Prostate gland (tissue), 2 donors: ENCODE data around the gene TMX3. TPM values are rescaled to one million over a fixed set of nuclear protein-coding genes. Genes with fewer than 3 reads are reported as not detected.

Experiments
- DNase-seq: peaks from one replicate; pipeline ENCODE4 v3.0.0-alpha.2; 2019; ENCODE audit warnings: low spot score
- H3K27ac ChIP-seq, 2 donors: fragments of 200-600 bp; sonication (generic); 2 replicates each; pipeline ENCODE4 v1.5.1; 2017 to 2019
- H3K27me3 ChIP-seq: fragments of 200-600 bp; sonication (generic); replicated peaks from 2 replicates; pipeline ENCODE4 v1.5.1; 2019; ENCODE audit not compliant: insufficient read depth
- H3K36me3 ChIP-seq, 2 donors: fragments of 200-600 bp; sonication (generic); 1 replicate in 1 of 2; 2 replicates in 1 of 2; pipeline versions ENCODE4 v1.5.1 to v1.8.1; 2017 to 2019
- H3K4me1 ChIP-seq: fragments of 200-600 bp; sonication (generic); replicated peaks from 2 replicates; pipeline ENCODE4 v1.5.1; 2019
- H3K4me3 ChIP-seq, 2 donors: fragments of 200-600 bp; sonication (generic); 2 replicates each; pipeline ENCODE4 v1.5.1; 2017 to 2019
- H3K9me3 ChIP-seq: fragments of 200-600 bp; sonication (generic); 2 replicates; pipeline ENCODE4 v1.5.1; 2017
- CTCF ChIP-seq, 4 experiments: fragments of 200-600 bp in 2 of 4; fragments of 450-650 bp in 2 of 4; sonication (generic) in 2 of 4; IDR thresholded peaks; 1 replicate in 3 of 4; 2 replicates in 1 of 4; pipeline ENCODE4 v1.5.1; 2016 to 2019; ENCODE audit warnings: antibody characterized with exemption in 4 of 4, mild to moderate bottlenecking in 2 of 4, moderate library complexity in 2 of 4
- POLR2A ChIP-seq: fragments of 450-650 bp; IDR thresholded peaks from one replicate; pipeline ENCODE4 v1.6.1; 2016; ENCODE audit warnings: antibody characterized with exemption, mild to moderate bottlenecking
- POLR2AphosphoS5 ChIP-seq: sonication (generic); formaldehyde crosslinking; IDR thresholded peaks from one replicate; pipeline ENCODE4 v1.6.1; 2017; ENCODE audit warnings: antibody characterized with exemption
- WGBS: methylation state at CpG from one replicate; pipeline ENCODE4 v1.1.5; 2018; 5-methylcytosine and 5-hydroxymethylcytosine counted together
- intact Hi-C: fragments of 100-400 bp; cut with DNase I; formaldehyde crosslinking; loops from one replicate; pipeline ENCODE4 v1.14.2; 2022
- total RNA-seq, 2 donors: library from RNA; depleted of rRNA; stranded (reverse); fragments of >200 nt; gene quantifications; one replicate each; pipeline ENCODE4 v1.1.0, GENCODE V29; 2016

Gene TMX3
- total RNA-seq = 10 to 100 TPM; 32.3 to 37.1 TPM

- under 1% methylated on average over 70 of the region's 70 CpGs for WGBS
These were observed at the start of gene TMX3 for GRCh38 chr18:68714712-68715496. TMX3 (minus strand) TSS chr18:68715108; CDS start chr18:68714981, 127 bp downstream.

GRCh38 chr18:68764016-68764415 lies 49.1 kb upstream of the TMX3 start:
- TF ChIP-seq CTCF (IDR thresholded peaks at IDR 0.05) (no peak), POLR2AphosphoS5 (no peak), POLR2A (no peak)
- intact Hi-C loops = no loop called here
- 85% methylated on average over 2 of the region's 2 CpGs for WGBS
- Histone ChIP-seq H3K27me3 (no peaks in the 10 kb centered on the region), H3K9me3 (no peaks in the 10 kb centered on the region), H3K27ac (no peak overlapping the region), H3K36me3 (no peaks in the 10 kb centered on the region), H3K4me1 (no peaks in the 10 kb centered on the region), H3K4me3 (no peak overlapping the region)
- DNase-seq = no peak

More at GRCh38 chr18:68714712-68715496, at the start of gene TMX3:
- intact Hi-C loops = loop anchor here (10.0 kb wide), 1 partner anchor 1200 kb away; the partner anchor contains the start of gene DSEL
- Histone ChIP-seq H3K4me1 (no peaks in the 10 kb centered on the region), H3K36me3 (no peaks in the 10 kb centered on the region), H3K27ac (peak within 1 kb of the TSS; percentile 56 to 61), H3K9me3 (no peaks in the 10 kb centered on the region), H3K4me3 (peak within 1 kb of the TSS; percentile 69 to 92), H3K27me3 (no peaks in the 10 kb centered on the region)
- TF ChIP-seq POLR2AphosphoS5 (peak; percentile 91), CTCF (IDR thresholded peaks at IDR 0.05) (no peak)
- peak; percentile 83 for DNase-seq

GRCh38 chr18:68763083-68763482 lies 48.2 kb upstream of the TMX3 start:
- intact Hi-C loops = no loop called here
- Histone ChIP-seq H3K27me3 (no peaks in the 10 kb centered on the region), H3K9me3 (no peaks in the 10 kb centered on the region), H3K4me1 (no peaks in the 10 kb centered on the region), H3K4me3 (no peak overlapping the region), H3K36me3 (no peaks in the 10 kb centered on the region), H3K27ac (no peak overlapping the region)
- no peak for DNase-seq
- 90% methylated on average over 2 of the region's 2 CpGs for WGBS
- TF ChIP-seq POLR2AphosphoS5 (no peak), CTCF (IDR thresholded peaks at IDR 0.05) (no peak), POLR2A (no peak)

- Histone ChIP-seq H3K4me3 (no peak overlapping the region), H3K9me3 (no peaks in the 10 kb centered on the region), H3K4me1 (no peaks in the 10 kb centered on the region), H3K27me3 (no peaks in the 10 kb centered on the region), H3K27ac (no peak overlapping the region), H3K36me3 (no peaks in the 10 kb centered on the region)
- 95% methylated on average over 2 of the region's 2 CpGs for WGBS
- DNase-seq = no peak
- intact Hi-C loops = no loop called here
- TF ChIP-seq POLR2AphosphoS5 (no peak), POLR2A (no peak), CTCF (IDR thresholded peaks at IDR 0.05) (no peak)
These were observed 44.4 kb upstream of the TMX3 start for GRCh38 chr18:68759308-68759707.

- no peaks in the 10 kb centered on the region for H3K9me3 ChIP-seq
- no peaks in the 10 kb centered on the region for H3K4me1 ChIP-seq
- WGBS = 66% methylated on average over 1 of the region's 1 CpG
- DNase-seq = no peak
- no peaks in the 10 kb centered on the region for H3K27me3 ChIP-seq
- no peak overlapping the region for H3K27ac ChIP-seq
- intact Hi-C loops = no loop called here
- TF ChIP-seq POLR2A (no peak), POLR2AphosphoS5 (no peak), CTCF (IDR thresholded peaks at IDR 0.05) (no peak)
- no peak overlapping the region for H3K4me3 ChIP-seq
- no peaks in the 10 kb centered on the region for H3K36me3 ChIP-seq
These were observed 42.2 kb upstream of the TMX3 start for GRCh38 chr18:68757126-68757525.
